NCI-H69 (cell line): ENCODE data around the gene ITPK1.

Source experiments
- DNase-seq: peaks from one replicate; lab custom pipeline; 2025; lab: John Stamatoyannopoulos, UW

ITPK1 gene

DNA sequence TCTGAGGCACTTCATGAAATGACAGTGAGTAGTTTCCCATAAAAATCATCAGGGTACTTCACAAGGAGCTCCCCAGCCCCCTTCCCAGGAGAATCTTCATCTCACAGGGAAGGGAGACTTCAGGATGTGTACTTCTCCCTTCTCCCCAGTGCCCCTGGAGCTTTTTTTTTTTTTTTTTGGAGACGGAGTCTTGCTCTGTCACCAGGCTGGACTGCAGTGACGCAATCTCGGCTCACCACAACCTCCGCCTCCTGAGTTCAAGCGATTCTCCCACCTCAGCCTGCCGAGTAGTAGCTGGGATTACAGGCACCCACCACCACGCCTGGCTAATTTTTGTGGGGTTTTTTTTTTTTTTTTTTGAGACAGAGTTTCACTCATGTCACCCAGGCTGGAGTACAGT lies 10.4 kb downstream of the ITPK1 start:
- DNase-seq: no peak

DNA sequence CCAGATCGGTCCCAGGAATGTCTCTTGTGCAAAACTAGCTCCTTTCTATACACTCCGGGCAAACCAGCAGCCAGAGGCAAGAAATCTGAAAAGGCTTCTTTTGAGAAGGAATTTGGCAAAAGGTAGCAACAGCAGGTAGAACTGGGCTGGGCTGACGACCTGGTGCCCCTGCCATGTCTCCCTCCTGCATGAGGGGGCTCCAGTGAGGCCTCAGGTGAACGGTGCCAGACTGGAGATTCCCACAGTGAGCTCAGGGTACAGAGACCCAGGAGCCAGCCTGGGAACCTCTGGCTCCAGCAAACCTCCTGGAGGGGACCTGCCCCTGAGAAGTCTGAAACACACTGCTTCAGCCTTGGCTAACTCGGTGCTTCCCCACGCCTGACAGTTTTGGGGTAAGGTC lies 10.8 kb downstream of the ITPK1 start:
- DNase-seq: peak; percentile 50

DNA sequence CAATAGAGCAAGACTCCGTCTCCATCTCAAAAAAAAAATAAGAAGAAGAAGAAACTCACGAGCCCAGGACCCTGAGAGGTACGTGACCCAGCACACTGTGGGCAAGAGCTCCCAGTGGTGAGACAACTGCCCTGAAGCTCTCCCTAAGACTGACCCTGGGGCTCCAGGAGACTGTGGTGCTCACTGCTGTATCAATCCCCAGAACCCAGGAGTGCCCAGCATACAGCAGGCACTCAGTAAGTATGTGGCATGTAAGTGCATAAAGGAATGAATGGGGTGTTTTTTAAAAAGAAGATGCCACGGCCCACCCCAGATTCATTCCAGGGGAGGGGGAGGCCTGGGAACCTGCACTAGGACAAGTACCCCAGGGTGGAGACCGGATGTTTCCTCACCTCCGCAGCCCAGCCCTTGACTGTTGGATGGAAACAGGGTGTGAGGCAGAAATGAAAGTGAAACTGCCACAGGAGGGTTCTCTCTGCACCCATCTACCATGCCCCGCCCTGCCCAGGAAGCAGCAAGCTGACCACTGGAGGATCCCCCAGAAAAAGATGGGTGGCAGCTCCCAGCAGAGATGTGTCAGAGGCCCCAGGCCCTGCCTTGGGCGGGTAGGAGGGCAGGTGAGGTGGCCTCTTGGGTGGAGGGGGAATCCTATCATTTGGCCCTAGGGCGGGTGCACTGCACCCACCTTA lies 12.2 kb downstream of the ITPK1 start:
- peak; percentile 37 for DNase-seq

DNA sequence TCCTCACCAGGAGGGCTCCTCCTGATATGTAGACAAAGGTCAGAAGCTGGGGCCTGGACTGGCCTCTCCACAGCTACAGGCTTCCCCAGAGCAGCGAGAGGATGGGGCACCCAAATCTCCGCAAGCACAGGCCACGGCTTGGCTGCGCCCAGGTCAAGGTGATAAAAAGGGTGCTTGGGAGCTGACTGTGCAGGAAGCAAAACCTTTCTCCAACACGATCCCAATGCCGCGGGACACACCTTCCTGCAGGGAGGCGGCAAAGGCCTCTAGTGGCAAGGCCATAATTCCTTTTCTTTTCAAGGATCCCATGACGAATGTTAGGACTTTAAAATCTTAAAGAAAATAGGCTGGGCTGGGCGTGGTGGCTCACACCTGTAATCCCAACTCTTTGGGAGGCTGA lies 13.6 kb downstream of the ITPK1 start:
- DNase-seq: no peak

DNA sequence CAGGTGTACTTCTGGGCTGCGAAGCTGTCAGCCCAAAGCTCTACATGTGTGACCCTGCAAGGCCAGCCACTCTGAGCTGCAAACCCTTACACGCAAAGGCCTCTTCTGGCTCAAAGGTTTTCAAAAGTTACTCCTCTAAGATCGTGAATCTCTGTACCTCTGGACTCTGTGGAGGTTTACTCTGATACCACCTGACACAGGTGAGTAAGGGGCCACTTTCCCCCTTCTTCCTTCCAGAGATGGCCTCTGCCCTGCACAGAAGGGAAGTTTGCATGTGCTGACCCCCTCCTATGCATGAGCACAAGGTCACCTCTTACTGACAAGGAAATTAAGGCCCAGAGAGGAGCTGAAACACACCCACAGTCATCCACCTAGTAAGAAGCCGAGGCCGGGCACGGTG lies 14.5 kb downstream of the ITPK1 start:
- no peak for DNase-seq

DNA sequence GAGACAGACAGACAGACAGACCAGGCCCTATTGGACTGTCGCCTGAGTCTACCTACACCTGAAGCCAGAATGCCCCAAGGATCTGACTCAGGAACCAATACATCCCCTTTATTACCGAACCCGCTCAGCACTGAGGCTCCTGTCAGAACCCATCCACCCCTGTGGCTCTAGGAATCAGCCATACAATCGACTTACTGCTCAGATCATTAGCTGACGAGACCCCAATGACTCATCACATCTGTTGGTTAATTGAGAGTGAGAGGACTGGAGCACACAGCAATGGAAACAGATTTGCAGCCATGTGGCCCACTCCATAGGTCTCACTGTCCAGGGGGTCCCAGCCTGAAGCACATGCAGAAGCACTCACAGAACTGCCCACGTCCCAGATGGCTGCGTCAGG lies 15.2 kb downstream of the ITPK1 start:
- peak; percentile 59 for DNase-seq

DNA sequence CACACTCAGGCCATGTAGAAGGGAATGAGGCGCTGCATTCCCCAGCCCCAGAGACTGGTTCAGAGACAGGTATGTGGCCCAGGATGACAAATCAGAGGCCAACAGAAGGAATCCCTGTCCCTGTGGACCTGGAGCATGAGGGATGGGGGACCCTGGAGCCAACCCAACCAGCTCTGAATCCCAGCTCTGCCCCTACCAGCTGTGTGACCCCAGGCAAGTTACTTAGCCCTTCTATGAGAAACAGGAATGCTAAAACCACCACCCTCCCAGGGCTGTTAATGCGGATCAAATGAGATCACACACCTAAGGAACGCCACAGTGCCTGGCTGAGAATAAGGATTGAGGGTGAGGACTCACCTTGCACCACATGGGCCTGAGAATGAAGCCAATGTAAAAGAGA lies 15.6 kb downstream of the ITPK1 start:
- DNase-seq: no peak

DNA sequence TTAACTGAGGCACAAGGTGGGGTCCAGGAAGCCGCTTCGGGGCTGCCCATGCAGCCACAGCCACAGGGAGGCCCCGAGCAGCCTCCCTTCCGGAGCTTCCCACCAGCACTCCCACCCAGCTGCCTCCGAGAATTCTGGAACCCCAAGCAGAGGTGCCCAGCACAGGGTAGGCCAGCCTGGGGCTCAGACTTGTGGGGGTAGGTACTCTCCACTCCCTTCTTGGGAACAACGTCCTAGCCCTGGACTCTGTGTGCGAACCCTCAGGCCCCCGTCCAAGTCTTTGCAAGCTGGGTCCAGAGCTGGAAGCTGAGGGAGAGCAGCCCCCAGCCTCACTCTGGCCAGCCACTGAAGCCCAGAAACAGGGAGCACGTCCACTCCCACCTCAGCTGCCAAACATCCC lies 16.1 kb downstream of the ITPK1 start:
- no peak for DNase-seq

DNA sequence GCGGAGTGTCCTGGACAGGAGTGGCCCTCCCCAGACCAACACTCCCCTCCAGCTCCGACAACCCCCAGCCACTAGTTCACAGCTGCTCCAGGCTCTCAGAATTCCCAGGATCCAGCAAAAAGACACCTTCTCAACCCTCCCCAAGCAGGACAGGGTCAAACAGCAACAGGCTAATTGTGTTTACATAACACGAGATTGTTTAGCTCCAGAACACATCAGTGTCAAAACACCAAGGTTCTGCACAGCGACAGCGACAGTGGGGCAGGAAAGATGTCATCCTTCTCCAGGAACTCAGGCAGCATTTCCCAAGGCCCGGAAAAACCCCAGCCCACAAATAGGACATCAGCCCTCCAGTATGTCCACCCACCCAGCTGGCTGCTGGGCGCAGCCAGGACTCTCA lies 16.5 kb downstream of the ITPK1 start:
- no peak for DNase-seq

DNA sequence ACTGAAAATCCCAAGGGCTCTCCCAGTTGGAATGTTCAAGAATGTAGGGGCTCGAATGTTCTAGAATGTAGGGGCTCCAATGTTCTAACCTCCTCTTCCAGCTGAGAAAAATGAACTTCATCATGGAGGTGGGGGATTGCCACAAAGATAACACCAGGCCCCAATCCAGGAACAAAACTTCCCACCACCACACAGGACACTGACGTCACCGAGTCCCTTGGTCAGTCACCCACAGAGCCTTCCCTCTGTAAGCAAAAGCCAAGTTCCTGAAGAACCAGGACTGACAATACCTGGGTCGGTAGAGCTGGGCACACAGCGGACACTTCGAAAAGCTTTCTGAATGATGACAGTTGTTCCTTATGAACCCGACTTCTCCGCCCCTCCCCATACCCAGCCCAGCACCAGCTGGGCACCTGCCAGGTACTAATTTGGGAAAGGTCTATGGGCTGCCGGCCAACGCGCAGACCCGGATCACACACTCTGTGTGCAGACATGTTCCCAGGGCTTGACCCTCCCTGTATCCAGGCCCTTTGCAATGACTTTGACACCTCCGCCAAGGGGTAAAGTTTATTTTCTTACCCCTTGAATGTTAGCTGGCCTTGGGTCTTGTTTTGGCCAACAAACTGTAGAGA lies 18.9 kb downstream of the ITPK1 start:
- no peak for DNase-seq

DNA sequence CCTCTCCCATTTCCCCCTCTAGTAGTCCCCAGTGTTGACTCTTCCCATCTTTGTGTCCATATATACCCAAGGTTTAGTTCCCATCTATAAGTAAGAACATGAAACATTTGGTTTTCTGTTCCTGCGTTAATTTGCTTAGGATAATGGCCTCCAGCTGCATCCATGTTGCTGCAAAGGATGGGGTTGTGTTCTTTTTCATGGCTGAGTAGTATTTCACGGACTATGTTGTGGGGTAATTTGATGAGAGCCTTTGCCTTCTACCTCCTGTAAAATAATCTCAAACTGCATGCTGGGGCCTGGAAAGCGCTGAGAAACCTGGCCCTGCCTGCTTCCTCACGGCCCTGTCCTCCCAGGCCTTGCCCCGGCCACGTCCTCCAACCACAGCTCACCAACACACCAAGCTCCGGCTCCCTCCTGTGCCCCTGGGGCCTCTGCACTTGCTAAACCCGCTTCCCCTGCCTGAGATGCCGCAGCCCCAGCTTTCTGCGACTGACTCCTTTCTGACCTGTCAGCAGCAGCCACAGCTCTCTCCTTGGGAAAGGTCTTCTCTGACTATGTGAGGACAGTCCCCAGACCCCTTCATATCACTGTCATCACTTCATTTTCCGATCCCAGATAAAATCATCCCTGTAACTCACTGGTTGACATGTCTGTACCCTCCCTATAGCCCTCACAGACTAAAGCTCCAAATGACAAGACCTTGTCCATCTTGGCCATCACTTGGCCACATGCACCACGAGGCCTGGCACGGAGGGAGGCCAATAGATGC lies 19.8 kb downstream of the ITPK1 start:
- no peak for DNase-seq

DNA sequence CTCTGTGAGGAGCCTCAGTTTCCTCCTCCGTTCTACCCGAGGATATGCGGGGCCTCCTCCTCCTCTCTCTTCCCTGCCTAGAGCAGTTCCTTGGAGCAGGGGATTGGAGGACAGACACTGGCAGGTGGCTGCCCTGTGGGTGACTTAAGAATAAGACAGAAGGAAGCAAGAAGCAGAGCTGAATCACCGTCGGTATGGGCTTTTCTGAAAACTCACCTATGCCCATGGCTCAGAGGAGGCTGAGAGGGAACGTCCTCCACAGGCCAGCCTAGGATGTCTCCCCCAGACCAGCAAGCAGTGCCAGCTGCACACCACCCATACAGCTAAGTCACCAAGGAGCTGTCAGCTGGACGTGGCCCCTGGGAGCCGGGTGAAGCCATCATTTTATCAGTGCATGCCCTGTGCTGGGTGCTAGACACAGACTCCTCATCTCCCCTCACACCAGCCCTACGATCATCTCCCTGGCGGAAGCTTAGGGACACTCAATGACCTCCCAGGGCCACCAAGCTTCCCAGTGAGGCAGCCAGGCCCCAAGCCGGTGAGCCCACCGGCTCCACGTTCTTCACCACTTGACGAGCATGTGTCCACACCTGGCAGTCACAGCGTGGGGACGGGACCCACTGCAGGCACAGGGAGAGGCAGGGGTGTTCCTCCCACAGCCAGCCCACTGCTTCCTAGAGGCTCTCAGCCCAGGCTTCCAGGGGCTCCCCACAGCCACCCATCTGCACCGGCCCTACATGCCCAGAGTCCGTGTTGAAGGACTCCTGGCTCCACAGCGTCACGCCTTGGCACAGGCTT lies 21.4 kb downstream of the ITPK1 start:
- DNase-seq: no peak

DNA sequence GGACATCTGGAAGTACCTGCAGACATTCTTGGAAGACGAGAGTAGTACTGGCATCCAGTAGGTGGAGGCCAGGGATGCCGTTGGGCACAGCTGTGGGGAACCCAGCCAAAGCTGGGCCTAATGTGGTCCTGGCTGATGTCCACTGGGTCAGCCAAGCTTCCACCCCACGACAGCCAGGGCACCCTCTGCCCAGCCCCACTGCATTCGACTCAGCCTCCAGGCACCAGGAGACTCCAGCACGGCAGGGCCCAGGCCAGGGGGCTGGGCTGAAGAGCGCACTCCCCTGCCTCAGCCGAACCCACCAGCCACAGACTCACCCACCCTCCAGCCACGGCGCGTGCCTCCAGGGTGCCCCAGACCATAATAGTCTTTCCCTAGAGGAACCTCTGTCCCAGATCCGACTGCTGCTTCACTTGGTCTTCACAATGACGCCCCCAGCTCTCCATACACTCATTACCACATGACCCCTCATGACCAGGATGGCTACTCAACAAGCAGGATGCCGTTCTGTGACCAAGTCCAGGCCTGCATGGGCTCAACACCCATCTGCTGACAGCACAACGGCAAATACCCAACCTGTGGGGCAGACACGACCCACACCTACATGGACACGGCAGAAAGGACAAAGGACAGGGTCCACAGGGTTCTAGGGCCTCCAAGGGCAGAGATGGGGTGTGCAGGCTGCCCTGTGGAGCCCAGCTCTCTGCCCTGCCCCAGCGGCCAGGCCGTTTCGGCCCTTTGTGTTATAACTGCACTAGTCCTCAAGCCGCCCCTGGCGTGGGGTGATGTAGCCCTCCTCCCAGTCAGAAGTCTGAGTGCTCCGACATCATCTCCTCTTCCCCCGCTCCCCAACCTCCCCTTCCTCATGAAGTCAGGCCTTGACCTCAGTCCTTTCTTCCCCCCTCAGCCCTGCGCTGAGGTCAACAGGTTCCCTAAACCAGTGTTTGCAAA lies 22.8 kb downstream of the ITPK1 start:
- no peak for DNase-seq

DNA sequence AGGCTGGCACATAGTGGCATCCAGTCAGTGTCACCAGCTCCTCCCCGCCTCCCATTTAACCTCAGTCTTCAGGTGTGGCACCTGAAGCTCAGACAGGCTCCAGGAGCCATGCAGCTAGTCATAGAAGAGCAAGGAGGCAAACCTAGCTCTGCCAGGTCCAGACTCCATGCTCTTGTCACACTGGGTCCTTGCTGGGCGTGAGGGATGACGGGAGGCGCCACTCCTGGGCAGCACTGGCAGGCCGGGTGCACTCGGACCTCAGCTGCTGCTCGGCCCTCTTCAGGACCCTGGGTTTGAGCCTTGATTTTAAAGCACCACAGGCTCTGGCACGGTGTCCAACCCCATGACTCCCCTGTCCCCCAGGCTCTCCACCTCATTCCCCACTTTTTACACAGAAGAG lies 24.1 kb downstream of the ITPK1 start:
- no peak for DNase-seq

DNA sequence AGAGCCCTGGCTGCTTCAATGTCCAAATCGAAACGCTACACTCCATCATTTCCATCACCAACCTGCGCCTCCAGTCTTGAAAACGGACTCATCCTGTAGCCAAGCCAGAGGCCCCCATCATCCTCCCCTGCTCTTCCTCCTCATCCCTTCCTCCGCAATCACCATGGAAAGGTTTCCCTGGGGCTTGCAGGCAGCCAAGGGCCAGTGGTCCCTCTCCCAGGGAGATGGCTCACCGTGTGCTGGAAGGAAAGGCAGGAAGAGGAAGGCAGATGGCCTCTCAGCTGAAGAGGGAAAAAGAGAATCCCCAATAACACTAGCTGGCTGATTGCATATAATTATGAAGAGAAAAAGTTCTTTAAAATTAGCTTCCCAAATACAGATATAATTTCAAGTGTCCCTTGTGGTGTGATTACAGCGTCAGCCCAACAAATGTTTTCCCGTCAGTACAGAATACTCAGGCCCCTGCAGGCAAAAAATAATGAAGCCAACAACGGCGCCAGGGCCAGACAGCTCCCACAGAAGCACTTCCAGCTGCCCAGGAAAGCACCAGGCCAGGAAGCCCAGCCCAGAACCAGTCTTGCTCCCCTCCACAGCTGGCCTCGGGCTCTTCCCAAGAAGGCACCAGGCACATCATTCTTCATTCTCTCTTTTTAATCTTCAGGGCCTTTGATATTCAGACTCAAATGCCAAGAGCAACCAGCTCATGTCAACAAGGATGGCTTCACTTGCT lies 24.7 kb downstream of the ITPK1 start:
- DNase-seq: peak; percentile 84

DNA sequence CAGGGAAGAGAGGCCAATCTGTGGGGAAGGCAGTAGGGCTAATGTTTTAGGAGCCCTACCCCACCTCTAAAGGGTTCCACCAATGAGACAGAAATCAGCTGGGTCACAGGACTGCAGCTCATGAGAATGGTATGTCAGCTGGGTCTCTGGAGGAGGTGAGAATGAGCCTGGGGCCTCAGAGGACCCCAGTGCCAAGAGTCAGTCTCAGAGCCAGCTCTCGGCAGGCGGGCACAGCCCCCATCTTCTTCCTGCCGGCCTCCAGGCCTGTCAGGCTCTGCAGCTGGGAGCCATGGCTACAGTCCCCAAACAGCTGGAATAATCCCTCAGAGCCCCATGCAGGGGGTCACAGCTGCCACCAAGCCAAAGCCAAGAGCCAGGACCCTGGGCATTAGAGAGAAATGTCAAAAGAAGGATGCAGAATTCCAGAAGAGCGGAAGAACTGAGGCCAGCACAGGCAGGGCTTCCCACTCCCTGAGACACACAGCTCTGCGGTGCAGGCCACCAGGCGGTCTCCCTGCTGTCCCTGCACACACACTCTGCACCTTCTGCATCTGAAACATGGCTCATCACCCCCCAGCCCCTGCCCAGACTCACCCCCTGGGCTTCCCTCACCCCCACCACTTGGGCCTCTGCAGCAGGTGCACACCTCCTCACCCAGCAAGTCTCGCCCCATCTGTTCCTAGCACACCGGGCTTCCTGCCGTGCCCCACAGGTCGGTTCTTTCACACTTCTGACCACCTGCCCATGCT lies 26.0 kb downstream of the ITPK1 start:
- DNase-seq: peak; percentile 79

DNA sequence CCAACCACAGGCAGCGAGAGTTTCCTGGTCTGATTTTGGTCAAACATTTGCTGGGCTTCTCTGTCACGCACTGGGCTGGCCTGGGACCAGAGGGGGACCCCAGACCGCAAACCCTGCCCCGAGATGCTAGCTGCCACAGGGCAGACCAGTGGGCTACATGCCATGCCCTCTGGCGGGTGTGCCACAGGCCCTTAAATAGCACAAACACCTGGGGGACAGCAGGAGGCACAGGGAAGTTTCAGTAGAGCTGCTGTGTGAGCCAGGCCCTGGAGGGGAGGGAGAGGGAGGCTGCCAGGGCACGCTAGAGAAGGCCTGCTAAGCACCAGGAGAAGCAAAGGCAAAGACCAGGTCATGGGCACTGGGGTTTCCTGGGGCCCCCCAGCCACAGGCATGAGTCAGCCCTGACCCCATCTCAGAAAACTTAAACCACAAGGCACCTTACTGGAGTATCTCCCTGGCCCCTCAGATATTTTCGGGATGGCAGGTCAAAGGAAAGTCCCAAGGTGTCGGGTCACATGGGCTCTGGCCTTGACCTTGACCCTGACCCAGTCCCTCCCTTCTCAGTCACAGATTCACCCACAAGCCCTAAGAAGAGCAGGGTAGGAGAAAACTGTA lies 29.2 kb downstream of the ITPK1 start:
- DNase-seq: peak; percentile 72

DNA sequence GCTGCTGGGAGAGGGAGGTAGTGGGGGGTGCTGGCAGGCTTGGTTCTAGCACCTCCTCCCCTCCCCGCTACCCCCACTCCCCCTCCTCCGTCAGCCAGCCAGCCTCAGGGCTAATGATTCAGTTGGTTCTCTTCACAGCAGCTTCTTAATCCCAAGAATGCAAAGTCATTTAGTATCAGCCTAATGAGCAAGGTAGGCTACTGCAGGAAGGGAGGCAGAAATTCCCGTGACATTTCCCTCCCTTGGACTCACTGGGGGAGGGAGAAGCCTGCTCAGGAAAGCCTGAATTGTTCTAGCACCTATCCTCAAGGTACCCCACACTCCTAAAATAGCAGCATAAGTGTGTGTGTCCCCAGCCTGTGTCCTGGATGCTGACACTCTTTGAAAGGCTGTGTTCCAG lies 29.8 kb downstream of the ITPK1 start:
- DNase-seq: peak; percentile 77
